ENCODE results near the gene TBC1D22A.
"Not testable (repeated sequence)": the region's sequence is repeated elsewhere in the genome, so short reads cannot be mapped to it uniquely, and the experiment has no call there.

TBC1D22A gene

GRCh38 chr22:47036936-47037485, 274.6 kb downstream of the TBC1D22A start:
- no peak for DNase-seq

GRCh38 chr22:47038206-47038835, 275.9 kb downstream of the TBC1D22A start:
- DNase-seq, result no peak

- no peak for DNase-seq
Observed at GRCh38 chr22:47039356-47039755, 276.9 kb downstream of the TBC1D22A start.

GRCh38 chr22:47040486-47041270, 278.2 kb downstream of the TBC1D22A start:
- no peak for DNase-seq

- no peak for DNase-seq
Observed at GRCh38 chr22:47041271-47042115, 279.0 kb downstream of the TBC1D22A start.

GRCh38 chr22:47042116-47042825, 279.8 kb downstream of the TBC1D22A start:
- DNase-seq, result no peak

- no peak for DNase-seq
Observed at GRCh38 chr22:47042861-47043496, 280.5 kb downstream of the TBC1D22A start.

GRCh38 chr22:47043835-47044721, 281.6 kb downstream of the TBC1D22A start:
- peak; percentile 64 for DNase-seq

- no peak for DNase-seq
Observed at GRCh38 chr22:47044722-47045535, 282.5 kb downstream of the TBC1D22A start.

- no peak for DNase-seq
Observed at GRCh38 chr22:47045691-47046410, 283.4 kb downstream of the TBC1D22A start.

- DNase-seq, result no peak
Observed at GRCh38 chr22:47046411-47047065, 284.1 kb downstream of the TBC1D22A start.

GRCh38 chr22:47047321-47048122, 285.1 kb downstream of the TBC1D22A start:
- DNase-seq, result no peak

GRCh38 chr22:47048123-47049077, 285.9 kb downstream of the TBC1D22A start:
- no peak for DNase-seq

GRCh38 chr22:47049078-47049624, 286.7 kb downstream of the TBC1D22A start:
- no peak for DNase-seq

GRCh38 chr22:47049736-47050400, 287.4 kb downstream of the TBC1D22A start:
- not testable (repeated sequence) for DNase-seq
